Measurements from ENCODE around the gene SOST. TPM values are rescaled to one million over a fixed set of nuclear protein-coding genes. Genes with fewer than 3 reads are reported as not detected.

SOST gene
- total RNA-seq, 1 donor from 2014 or later: not detected

- ATAC-seq (no peak), DNase-seq (no peak)
- H3K4me1 ChIP-seq: peaks cover 23% of the 10 kb centered on the region
- H3K9me3 ChIP-seq: no peaks in the 10 kb centered on the region
- H3K36me3 ChIP-seq: no peaks in the 10 kb centered on the region
- intact Hi-C loops (cut with DNase I): no loop called here
- H3K27ac ChIP-seq: no peak overlapping the region
- no peak overlapping the region for H3K4me3 ChIP-seq
- peaks cover 5% of the 10 kb centered on the region for H3K27me3 ChIP-seq (ENCODE audit: low read depth)
- TF ChIP-seq CTCF (IDR thresholded peaks at IDR 0.05): no peak
Measured at GRCh38 chr17:43717913-43718312, 40.7 kb downstream of the SOST start.

- Histone ChIP-seq H3K27me3 (ENCODE audit: low read depth) (peaks cover 22% of the 10 kb centered on the region), H3K9me3 (no peaks in the 10 kb centered on the region), H3K4me3 (no peak overlapping the region), H3K36me3 (no peaks in the 10 kb centered on the region), H3K4me1 (peaks cover 16% of the 10 kb centered on the region), H3K27ac (peak overlapping the region; percentile 72)
- TF ChIP-seq CTCF (IDR thresholded peaks at IDR 0.05): no peak
- DNase-seq: no peak
- intact Hi-C loops (cut with DNase I): no loop called here
- ATAC-seq: peak; percentile 29 to 53
Measured at GRCh38 chr17:43714465-43715149, 44.0 kb downstream of the SOST start.

- Histone ChIP-seq H3K36me3 (no peaks in the 10 kb centered on the region), H3K4me3 (peak overlapping the region; percentile 56), H3K27me3 (ENCODE audit: low read depth) (peaks cover 22% of the 10 kb centered on the region), H3K9me3 (no peaks in the 10 kb centered on the region), H3K27ac (peak overlapping the region; percentile 72), H3K4me1 (peaks cover 15% of the 10 kb centered on the region)
- ATAC-seq: peak; percentile 57 to 79
- DNase-seq: no peak
- no peak for TF ChIP-seq CTCF (IDR thresholded peaks at IDR 0.05)
- intact Hi-C loops (cut with DNase I): no loop called here
Measured at GRCh38 chr17:43713494-43714162, 45.0 kb downstream of the SOST start.

GRCh38 chr17:43712397-43712796, 46.2 kb downstream of the SOST start:
- Histone ChIP-seq H3K4me1 (peaks cover 15% of the 10 kb centered on the region), H3K36me3 (no peaks in the 10 kb centered on the region), H3K27me3 (ENCODE audit: low read depth) (peaks cover 22% of the 10 kb centered on the region), H3K9me3 (no peaks in the 10 kb centered on the region), H3K4me3 (no peak overlapping the region), H3K27ac (no peak overlapping the region)
- no peak for ATAC-seq
- TF ChIP-seq CTCF (IDR thresholded peaks at IDR 0.05): no peak
- intact Hi-C loops (cut with DNase I): no loop called here
- DNase-seq: no peak

- intact Hi-C loops (cut with DNase I): no loop called here
Measured at GRCh38 chr17:43710101-43710500, 48.5 kb downstream of the SOST start.

More at GRCh38 chr17:43710101-43710500, 48.5 kb downstream of the SOST start:
- TF ChIP-seq CTCF (IDR thresholded peaks at IDR 0.05): no peak
- no peak for DNase-seq
- no peaks in the 10 kb centered on the region for H3K36me3 ChIP-seq
- H3K4me1 ChIP-seq: peaks cover 15% of the 10 kb centered on the region
- no peak for ATAC-seq
- H3K27ac ChIP-seq: no peak overlapping the region
- H3K27me3 ChIP-seq (ENCODE audit: low read depth): peaks cover 33% of the 10 kb centered on the region
- no peaks in the 10 kb centered on the region for H3K9me3 ChIP-seq
- H3K4me3 ChIP-seq: no peak overlapping the region
